ENCODE data around the gene SLC22A5.

Gene SLC22A5

DNA sequence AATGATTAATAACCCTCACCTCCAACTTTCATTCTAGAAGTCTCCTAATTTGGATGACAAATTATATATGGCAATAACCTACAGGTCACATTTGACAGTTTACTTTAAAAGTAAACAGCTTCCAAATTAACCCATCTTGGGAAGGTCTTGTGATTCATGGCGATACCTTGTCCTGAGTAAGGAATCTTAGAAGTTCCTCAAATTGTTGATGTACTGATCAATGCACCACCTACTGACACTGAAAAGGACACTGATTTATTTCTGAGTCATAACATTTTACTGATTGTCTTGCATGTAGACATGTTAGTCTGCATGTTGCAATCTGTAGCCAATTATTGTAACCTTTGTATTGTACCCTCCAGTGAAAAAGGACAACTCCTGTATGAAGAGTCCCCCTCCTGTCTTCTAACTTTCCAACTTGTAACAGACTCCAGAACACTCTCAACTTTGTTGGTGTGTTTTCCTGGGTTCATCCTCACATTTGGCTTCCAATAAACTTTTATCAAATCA, 16.0 kb upstream of the SLC22A5 start:
- no peak overlapping the region for H3K4me2 ChIP-seq (ENCODE audit: insufficient read depth, low read length)

DNA sequence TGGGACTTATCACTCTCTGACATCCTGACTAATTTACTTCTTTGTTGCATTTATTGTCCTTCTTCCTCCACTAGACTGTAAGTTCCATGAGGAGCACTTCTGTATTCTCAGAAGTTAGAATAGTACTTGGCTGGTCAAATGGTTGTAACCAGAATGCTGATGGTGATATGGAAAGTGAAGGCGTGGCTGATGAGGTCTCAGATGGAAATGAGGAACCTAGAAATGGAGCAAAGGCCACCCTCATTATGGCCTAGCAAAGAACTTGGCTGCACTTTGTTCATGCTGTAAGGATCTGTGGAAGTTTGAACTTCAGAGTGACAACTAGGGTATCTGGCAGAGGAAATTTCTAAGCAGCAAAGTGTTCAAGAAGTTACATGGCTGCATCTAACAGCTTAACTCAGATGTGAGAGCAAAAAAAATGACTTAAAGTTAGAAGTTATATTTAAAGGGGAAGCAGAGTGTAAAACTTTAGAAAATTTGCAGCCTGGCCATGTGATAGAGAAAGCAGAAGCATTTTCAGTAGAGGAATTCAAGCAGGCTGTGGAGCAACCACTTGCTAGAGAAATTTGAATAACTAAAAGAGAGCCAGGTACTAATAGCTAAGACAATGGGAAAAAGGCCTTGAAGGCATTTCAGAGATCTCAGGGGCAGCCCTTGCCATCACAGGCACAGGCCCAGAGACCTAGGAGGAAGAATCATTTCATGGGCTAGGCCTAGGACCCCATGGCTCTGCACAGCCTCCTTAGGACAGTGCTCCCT, 14.9 kb upstream of the SLC22A5 start:
- Histone ChIP-seq H3K36me3 (ENCODE audit: insufficient read depth, low read length) (no peaks in the 10 kb centered on the region), H3K9ac (ENCODE audit: low read depth, low read length) (no peak overlapping the region), H3K4me3 (ENCODE audit: low read depth in 1 of 2, low read length in 2 of 2) (no peak overlapping the region), H3K4me1 (ENCODE audit: insufficient read depth, low read length) (no peaks in the 10 kb centered on the region), H3K79me2 (ENCODE audit: insufficient read depth, low read length) (no peaks in the 10 kb centered on the region), H4K20me1 (ENCODE audit: insufficient read depth, low read length) (no peaks in the 10 kb centered on the region), H3K9me3 (ENCODE audit: insufficient read depth, low read length, severe bottlenecking) (no peaks in the 10 kb centered on the region), H3K4me2 (ENCODE audit: insufficient read depth, low read length) (no peak overlapping the region), H2AFZ (ENCODE audit: low read depth, low read length) (no peak overlapping the region), H3K27me3 (ENCODE audit: insufficient read depth, low read length, poor library complexity) (peaks cover 9% of the 10 kb centered on the region), H3K27ac (ENCODE audit: low read length) (no peak overlapping the region)
- TF ChIP-seq, protein P1, sequence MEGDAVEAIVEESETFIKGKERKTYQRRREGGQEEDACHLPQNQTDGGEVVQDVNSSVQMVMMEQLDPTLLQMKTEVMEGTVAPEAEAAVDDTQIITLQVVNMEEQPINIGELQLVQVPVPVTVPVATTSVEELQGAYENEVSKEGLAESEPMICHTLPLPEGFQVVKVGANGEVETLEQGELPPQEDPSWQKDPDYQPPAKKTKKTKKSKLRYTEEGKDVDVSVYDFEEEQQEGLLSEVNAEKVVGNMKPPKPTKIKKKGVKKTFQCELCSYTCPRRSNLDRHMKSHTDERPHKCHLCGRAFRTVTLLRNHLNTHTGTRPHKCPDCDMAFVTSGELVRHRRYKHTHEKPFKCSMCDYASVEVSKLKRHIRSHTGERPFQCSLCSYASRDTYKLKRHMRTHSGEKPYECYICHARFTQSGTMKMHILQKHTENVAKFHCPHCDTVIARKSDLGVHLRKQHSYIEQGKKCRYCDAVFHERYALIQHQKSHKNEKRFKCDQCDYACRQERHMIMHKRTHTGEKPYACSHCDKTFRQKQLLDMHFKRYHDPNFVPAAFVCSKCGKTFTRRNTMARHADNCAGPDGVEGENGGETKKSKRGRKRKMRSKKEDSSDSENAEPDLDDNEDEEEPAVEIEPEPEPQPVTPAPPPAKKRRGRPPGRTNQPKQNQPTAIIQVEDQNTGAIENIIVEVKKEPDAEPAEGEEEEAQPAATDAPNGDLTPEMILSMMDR (IDR thresholded peaks at IDR 0.05; ENCODE audit: borderline replicate concordance, extremely low read depth, low read length, poor library complexity, severe bottlenecking) = no peak
- no peak for TF ChIP-seq EZH2 (IDR thresholded peaks at IDR 0.05; ENCODE audit: borderline replicate concordance, low read depth, low read length, severe bottlenecking)
- no peak for ATAC-seq (ENCODE audit: insufficient read depth, low read depth)
- DNase-seq = no peak

More for the DNA sequence above, 16.0 kb upstream of the SLC22A5 start:
- Histone ChIP-seq H3K36me3 (ENCODE audit: insufficient read depth, low read length) (no peaks in the 10 kb centered on the region), H3K9ac (ENCODE audit: low read depth, low read length) (no peak overlapping the region), H4K20me1 (ENCODE audit: insufficient read depth, low read length) (no peaks in the 10 kb centered on the region), H3K4me3 (ENCODE audit: low read depth in 1 of 2, low read length in 2 of 2) (no peak overlapping the region), H3K9me3 (ENCODE audit: insufficient read depth, low read length, severe bottlenecking) (no peaks in the 10 kb centered on the region), H2AFZ (ENCODE audit: low read depth, low read length) (no peak overlapping the region), H3K4me1 (ENCODE audit: insufficient read depth, low read length) (no peaks in the 10 kb centered on the region), H3K27ac (ENCODE audit: low read length) (no peak overlapping the region), H3K27me3 (ENCODE audit: insufficient read depth, low read length, poor library complexity) (peaks cover 9% of the 10 kb centered on the region), H3K79me2 (ENCODE audit: insufficient read depth, low read length) (no peaks in the 10 kb centered on the region)
- no peak for ATAC-seq (ENCODE audit: insufficient read depth, low read depth)
- TF ChIP-seq EZH2 (IDR thresholded peaks at IDR 0.05; ENCODE audit: borderline replicate concordance, low read depth, low read length, severe bottlenecking) = no peak
- TF ChIP-seq, protein P1 (IDR thresholded peaks at IDR 0.05; ENCODE audit: borderline replicate concordance, extremely low read depth, low read length, poor library complexity, severe bottlenecking) = no peak
- DNase-seq = no peak

DNA sequence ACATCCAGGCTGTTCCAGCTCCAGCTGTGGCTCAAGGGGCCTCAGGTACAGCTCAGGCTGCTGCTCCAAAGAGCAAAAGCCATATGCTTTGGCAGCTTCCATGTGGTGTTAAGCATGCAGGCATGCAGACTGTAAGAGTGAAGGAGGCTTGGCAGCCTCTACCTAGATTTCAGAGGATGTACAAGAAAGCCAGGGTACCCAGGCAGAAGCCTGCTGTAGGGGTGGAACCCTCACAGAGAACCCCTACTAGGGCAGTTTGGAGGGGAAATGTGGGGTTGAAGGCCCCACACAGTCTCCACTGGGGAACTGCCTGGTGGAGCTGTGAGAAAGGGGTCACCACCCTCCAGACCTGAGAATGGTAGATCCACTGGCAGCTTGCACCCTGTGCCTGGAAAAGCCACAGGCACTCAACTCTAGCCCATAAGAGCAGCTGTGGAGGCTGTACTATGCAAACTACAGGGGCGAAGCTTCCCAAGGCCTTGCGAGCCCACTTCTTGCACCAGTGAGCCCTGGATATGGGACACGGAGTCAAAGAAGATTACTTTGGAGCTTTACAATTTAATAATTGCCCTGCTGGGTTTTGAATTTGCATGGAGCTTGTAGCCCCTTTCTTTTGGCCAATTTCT, 14.3 kb upstream of the SLC22A5 start:
- DNase-seq = no peak

More for the DNA sequence above, 14.3 kb upstream of the SLC22A5 start:
- Histone ChIP-seq H3K79me2 (ENCODE audit: insufficient read depth, low read length) (no peaks in the 10 kb centered on the region), H3K9me3 (ENCODE audit: insufficient read depth, low read length, severe bottlenecking) (no peaks in the 10 kb centered on the region), H3K27me3 (ENCODE audit: insufficient read depth, low read length, poor library complexity) (peaks cover 9% of the 10 kb centered on the region), H4K20me1 (ENCODE audit: insufficient read depth, low read length) (no peaks in the 10 kb centered on the region), H2AFZ (ENCODE audit: low read depth, low read length) (no peak overlapping the region), H3K27ac (ENCODE audit: low read length) (no peak overlapping the region), H3K4me1 (ENCODE audit: insufficient read depth, low read length) (no peaks in the 10 kb centered on the region), H3K4me2 (ENCODE audit: insufficient read depth, low read length) (no peak overlapping the region), H3K4me3 (ENCODE audit: low read depth in 1 of 2, low read length in 2 of 2) (no peak overlapping the region), H3K36me3 (ENCODE audit: insufficient read depth, low read length) (no peaks in the 10 kb centered on the region), H3K9ac (ENCODE audit: low read depth, low read length) (no peak overlapping the region)
- no peak for ATAC-seq (ENCODE audit: insufficient read depth, low read depth)
- TF ChIP-seq EZH2 (IDR thresholded peaks at IDR 0.05; ENCODE audit: borderline replicate concordance, low read depth, low read length, severe bottlenecking) = no peak
- TF ChIP-seq, protein P1 (IDR thresholded peaks at IDR 0.05; ENCODE audit: borderline replicate concordance, extremely low read depth, low read length, poor library complexity, severe bottlenecking) = no peak
